ENCODE measurements around the gene GSTA4.
"Not testable (repeated sequence)": the region's sequence is repeated elsewhere in the genome, so short reads cannot be mapped to it uniquely, and the experiment has no call there.

The GSTA4 gene

GRCh38 chr6:52958546-52959255 is 36.4 kb downstream of the GSTA4 start:
- peak overlapping the region in 1 of 11 experiments; percentile 2; a peak in 1 of 22 replicates for H3K4me2 ChIP-seq
- no peak overlapping the region for H3K27ac ChIP-seq
- 0 out of 22 replicates have a peak, but pooled peaks of 1 of the 11 experiments have one; percentile 16 for TF ChIP-seq Cebpa-rat (IDR thresholded peaks at IDR 0.05)
- H3K9me3 ChIP-seq (replicated peaks in 1 of 11) = peaks cover 0 to 18% (median 0%) of the 10 kb centered on the region in 11 experiments; a peak in 7 of 22 replicates
- no peak overlapping the region for H3K9ac ChIP-seq
- H3K27me3 ChIP-seq = peaks cover 0 to 12% (median 0%) of the 10 kb centered on the region in 11 experiments; a peak in 2 of 22 replicates
- H3K4me3 ChIP-seq = no peak overlapping the region
- peaks cover 0 to 7% (median 0%) of the 10 kb centered on the region in 11 experiments; a peak in 1 of 22 replicates for H4K20me1 ChIP-seq
- H3K4me1 ChIP-seq = peaks cover 14 to 29% (median 26%) of the 10 kb centered on the region in 10 experiments
- H3K36me3 ChIP-seq = no peaks in the 10 kb centered on the region

DNA sequence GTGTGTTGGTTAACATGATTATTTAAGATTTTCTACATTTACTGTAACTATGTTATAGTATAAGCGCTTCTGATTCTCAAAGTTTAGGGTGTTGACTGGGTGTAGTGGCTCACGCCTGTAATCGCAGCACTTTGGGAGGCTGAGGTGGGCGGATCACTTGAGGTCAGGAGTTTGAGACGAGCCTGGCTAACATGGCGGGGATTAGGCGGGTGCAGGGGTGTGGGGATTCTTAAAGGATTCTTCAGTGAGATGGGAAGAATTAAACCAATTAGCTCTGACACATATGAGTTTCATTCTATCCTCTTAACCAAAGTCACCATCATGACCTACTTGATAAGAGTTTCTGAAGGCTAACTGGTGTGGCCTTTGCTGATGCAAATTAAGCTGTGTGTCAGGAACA is 39.2 kb downstream of the GSTA4 start:
- Histone ChIP-seq H3K9ac (no peak overlapping the region), H3K9me3 (replicated peaks in 1 of 11) (no peaks in the 10 kb centered on the region), H3K27ac (no peak overlapping the region), H3K4me1 (peaks cover 9 to 17% (median 16%) of the 10 kb centered on the region in 10 experiments), H3K4me2 (no peak overlapping the region), H3K36me3 (no peaks in the 10 kb centered on the region), H4K20me1 (peaks cover 0 to 3% (median 0%) of the 10 kb centered on the region in 11 experiments; a peak in 1 of 22 replicates), H3K27me3 (peaks cover 0 to 12% (median 0%) of the 10 kb centered on the region in 11 experiments; a peak in 2 of 22 replicates), H3K4me3 (no peak overlapping the region)
- TF ChIP-seq Cebpa-rat (IDR thresholded peaks at IDR 0.05) = no peak

GRCh38 chr6:52953911-52954839 is 40.9 kb downstream of the GSTA4 start:
- Histone ChIP-seq H3K4me3 (no peak overlapping the region), H3K27me3 (peaks cover 0 to 12% (median 0%) of the 10 kb centered on the region in 11 experiments; a peak in 2 of 22 replicates), H3K9me3 (replicated peaks in 1 of 11) (no peaks in the 10 kb centered on the region), H3K9ac (no peak overlapping the region), H3K27ac (no peak overlapping the region), H3K4me2 (no peak overlapping the region), H4K20me1 (no peaks in the 10 kb centered on the region), H3K36me3 (no peaks in the 10 kb centered on the region), H3K4me1 (peaks cover 0 to under 1% (median 0%) of the 10 kb centered on the region in 10 experiments; a peak in 2 of 20 replicates)
- TF ChIP-seq Cebpa-rat (IDR thresholded peaks at IDR 0.05) = no peak

DNA sequence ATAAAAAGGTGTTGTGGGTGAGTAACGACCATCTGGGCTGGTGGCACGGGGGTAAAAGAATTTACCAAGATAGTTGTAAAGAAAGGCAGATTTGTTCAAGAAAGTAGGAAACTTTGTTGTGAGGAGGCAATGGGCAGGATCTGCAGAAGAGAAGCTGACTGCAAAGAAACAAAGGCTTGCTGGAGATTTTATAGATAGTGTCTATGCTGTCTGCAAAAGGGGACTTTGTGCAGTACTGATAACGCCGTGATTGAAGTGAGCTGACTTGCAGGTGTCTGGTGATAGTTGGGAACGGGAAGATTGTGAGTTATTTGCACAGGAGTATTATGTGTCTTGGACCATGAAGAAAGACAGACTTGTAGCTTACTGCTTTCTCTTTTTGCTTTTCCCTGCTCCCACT is 48.8 kb downstream of the GSTA4 start:
- Histone ChIP-seq H3K4me2 (no peak overlapping the region), H3K9me3 (replicated peaks in 1 of 11) (no peaks in the 10 kb centered on the region), H4K20me1 (no peaks in the 10 kb centered on the region; a peak in 1 of 22 replicates), H3K9ac (no peak overlapping the region), H3K27me3 (no peaks in the 10 kb centered on the region), H3K4me1 (no peaks in the 10 kb centered on the region), H3K4me3 (no peak overlapping the region), H3K27ac (no peak overlapping the region), H3K36me3 (no peaks in the 10 kb centered on the region)
- TF ChIP-seq Cebpa-rat (IDR thresholded peaks at IDR 0.05) = no peak

- not testable (repeated sequence) for H3K27me3 ChIP-seq; H3K4me2 ChIP-seq; H4K20me1 ChIP-seq; H3K27ac ChIP-seq; H3K36me3 ChIP-seq; H3K4me1 ChIP-seq; H3K4me3 ChIP-seq; H3K9ac ChIP-seq; H3K9me3 ChIP-seq (replicated peaks in 1 of 11)
Observed at GRCh38 chr6:52942821-52943220, 52.3 kb downstream of the GSTA4 start.

DNA sequence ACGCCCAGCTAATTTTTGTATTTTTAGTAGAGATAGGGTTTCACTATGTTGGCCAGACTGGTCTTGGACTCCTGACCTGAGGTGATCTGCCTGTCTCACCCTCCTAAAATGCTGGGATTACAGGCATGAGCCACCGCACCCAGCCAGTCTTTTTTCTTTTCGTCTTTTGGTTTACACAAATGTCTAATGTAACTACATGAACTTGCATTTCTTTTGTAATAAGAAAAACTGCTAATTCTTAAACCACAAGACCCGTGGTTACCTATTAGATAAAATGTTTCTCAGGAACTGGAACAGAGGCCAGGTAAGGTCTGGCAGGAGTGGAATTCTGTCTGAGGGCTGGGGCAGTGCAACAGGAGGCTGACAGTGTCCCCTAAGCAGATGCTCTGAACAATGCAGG is 52.9 kb downstream of the GSTA4 start:
- Histone ChIP-seq H3K9ac (no peak overlapping the region), H4K20me1 (no peaks in the 10 kb centered on the region; a peak in 1 of 22 replicates), H3K36me3 (no peaks in the 10 kb centered on the region), H3K4me1 (no peaks in the 10 kb centered on the region), H3K27me3 (no peaks in the 10 kb centered on the region), H3K4me3 (no peak overlapping the region), H3K9me3 (replicated peaks in 1 of 11) (no peaks in the 10 kb centered on the region), H3K27ac (no peak overlapping the region), H3K4me2 (no peak overlapping the region)
- no peak for TF ChIP-seq Cebpa-rat (IDR thresholded peaks at IDR 0.05)

GRCh38 chr6:52937908-52938307 is 57.2 kb downstream of the GSTA4 start:
- H3K9me3 ChIP-seq (replicated peaks in 1 of 11) = no peaks in the 10 kb centered on the region
- H3K9ac ChIP-seq = no peak overlapping the region
- H3K27ac ChIP-seq = no peak overlapping the region
- H3K36me3 ChIP-seq = no peaks in the 10 kb centered on the region
- no peak overlapping the region for H3K4me2 ChIP-seq
- TF ChIP-seq Cebpa-rat (IDR thresholded peaks at IDR 0.05) = no peak
- no peaks in the 10 kb centered on the region for H4K20me1 ChIP-seq
- no peak overlapping the region for H3K4me3 ChIP-seq
- no peaks in the 10 kb centered on the region; a peak in 1 of 22 replicates for H3K27me3 ChIP-seq
- H3K4me1 ChIP-seq = peaks cover 0 to 4% (median 0%) of the 10 kb centered on the region in 10 experiments; a peak in 1 of 20 replicates

- no peaks in the 10 kb centered on the region for H4K20me1 ChIP-seq
- TF ChIP-seq Cebpa-rat (IDR thresholded peaks at IDR 0.05) = 0 out of 22 replicates have a peak, but pooled peaks of 1 of the 11 experiments have one; percentile 26
- no peaks in the 10 kb centered on the region for H3K36me3 ChIP-seq
- H3K9me3 ChIP-seq (replicated peaks in 1 of 11) = peaks cover 0 to 8% (median 0%) of the 10 kb centered on the region in 11 experiments; a peak in 4 of 22 replicates
- no peak overlapping the region for H3K4me2 ChIP-seq
- H3K9ac ChIP-seq = no peak overlapping the region
- peaks cover 0 to 8% (median 1%) of the 10 kb centered on the region in 10 experiments; a peak in 3 of 20 replicates for H3K4me1 ChIP-seq
- no peak overlapping the region for H3K27ac ChIP-seq
- H3K27me3 ChIP-seq = no peaks in the 10 kb centered on the region; a peak in 1 of 22 replicates
- no peak overlapping the region for H3K4me3 ChIP-seq
Observed at GRCh38 chr6:52933778-52934177, 61.3 kb downstream of the GSTA4 start.

DNA sequence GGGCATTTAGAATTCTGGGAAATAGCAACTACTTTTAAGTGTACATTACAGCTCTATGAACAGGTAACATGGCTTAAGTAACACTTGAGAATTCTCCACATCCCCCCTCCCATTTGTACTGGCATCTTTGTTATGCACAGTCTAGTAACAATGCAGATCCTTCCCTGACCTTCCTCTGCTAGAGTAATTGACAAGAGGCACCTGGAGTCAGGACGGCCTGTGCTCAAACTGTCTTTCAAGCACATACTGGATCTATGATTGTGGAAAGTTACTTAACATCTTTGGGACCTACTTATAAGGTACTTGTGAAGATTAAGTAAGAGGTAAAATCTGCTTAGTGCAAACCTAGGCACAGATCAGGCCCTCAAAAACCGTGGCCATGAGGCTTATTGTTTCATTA is 63.7 kb downstream of the GSTA4 start:
- Histone ChIP-seq H3K27me3 (no peaks in the 10 kb centered on the region), H3K4me1 (peaks cover 0 to 8% (median 0%) of the 10 kb centered on the region in 10 experiments; a peak in 2 of 20 replicates), H3K9ac (no peak overlapping the region), H3K4me2 (no peak overlapping the region), H3K36me3 (no peaks in the 10 kb centered on the region), H3K9me3 (replicated peaks in 1 of 11) (peaks cover 0 to 17% (median 3%) of the 10 kb centered on the region in 11 experiments; a peak in 6 of 22 replicates), H4K20me1 (no peaks in the 10 kb centered on the region), H3K27ac (no peak overlapping the region), H3K4me3 (no peak overlapping the region)
- TF ChIP-seq Cebpa-rat (IDR thresholded peaks at IDR 0.05) = no peak
